ENCODE results near the gene PPM1E.
"Not testable (repeated sequence)": the region's sequence is repeated elsewhere in the genome, so short reads cannot be mapped to it uniquely, and the experiment has no call there.

Gene PPM1E

DNA sequence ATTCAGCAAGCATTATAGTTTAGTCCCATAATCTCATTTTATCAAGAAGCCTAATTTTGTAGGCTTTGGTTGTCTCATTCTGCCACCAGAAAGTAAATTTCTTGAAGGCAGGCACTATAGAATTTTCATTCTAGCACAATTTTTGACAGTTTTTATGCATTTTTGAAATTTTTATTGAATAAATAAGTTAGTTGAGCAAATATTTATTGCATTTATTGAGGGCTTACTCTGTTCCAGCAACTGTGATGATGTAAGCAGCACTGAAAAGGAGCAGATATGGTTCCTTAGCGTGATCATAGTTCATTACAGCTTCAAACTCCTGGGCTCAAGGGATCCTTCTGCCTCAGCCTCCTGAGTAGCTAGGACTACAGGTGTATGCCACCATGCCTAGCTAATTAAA is 34.2 kb downstream of the PPM1E start:
- H3K4me3 Mint-ChIP-seq: no peak overlapping the region

DNA sequence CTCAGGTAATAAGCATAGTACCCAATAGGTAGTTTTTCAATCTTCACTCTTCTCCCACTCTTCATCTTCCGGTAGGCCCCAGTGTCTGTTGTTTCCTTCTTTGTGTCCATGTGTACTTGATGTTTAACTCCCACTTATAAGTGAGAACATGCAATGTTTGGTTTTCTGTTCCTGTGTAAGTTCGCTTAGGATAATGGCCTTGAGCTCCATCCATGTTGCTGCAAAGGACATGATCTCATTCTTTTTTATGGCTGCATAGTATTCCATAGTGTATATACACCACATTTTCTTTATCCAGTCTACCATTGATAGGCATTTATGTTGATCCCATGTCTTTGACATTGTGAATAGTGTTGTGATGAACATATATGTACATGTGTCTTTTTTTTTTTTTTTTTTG is 38.9 kb downstream of the PPM1E start:
- DNase-seq; H3K27ac Mint-ChIP-seq; H3K27me3 Mint-ChIP-seq; H3K4me1 Mint-ChIP-seq (ENCODE audit: low read depth in 2 of 2); H3K9me3 Mint-ChIP-seq; ATAC-seq (replicated peaks); H3K4me3 Mint-ChIP-seq; H3K36me3 Mint-ChIP-seq (ENCODE audit: insufficient read depth): not testable (repeated sequence)

More for the DNA sequence above, 34.2 kb downstream of the PPM1E start:
- ATAC-seq (replicated peaks) (no peak), DNase-seq (no peak)
- H3K27me3 Mint-ChIP-seq: peaks cover 5 to 7% of the 10 kb centered on the region in 2 donors
- H3K9me3 Mint-ChIP-seq: peaks cover 0 to 2% of the 10 kb centered on the region in 2 donors
- H3K36me3 Mint-ChIP-seq (ENCODE audit: insufficient read depth): peaks cover 3% of the 10 kb centered on the region
- H3K27ac Mint-ChIP-seq: no peak overlapping the region
- no peaks in the 10 kb centered on the region for H3K4me1 Mint-ChIP-seq (ENCODE audit: low read depth in 2 of 2)

DNA sequence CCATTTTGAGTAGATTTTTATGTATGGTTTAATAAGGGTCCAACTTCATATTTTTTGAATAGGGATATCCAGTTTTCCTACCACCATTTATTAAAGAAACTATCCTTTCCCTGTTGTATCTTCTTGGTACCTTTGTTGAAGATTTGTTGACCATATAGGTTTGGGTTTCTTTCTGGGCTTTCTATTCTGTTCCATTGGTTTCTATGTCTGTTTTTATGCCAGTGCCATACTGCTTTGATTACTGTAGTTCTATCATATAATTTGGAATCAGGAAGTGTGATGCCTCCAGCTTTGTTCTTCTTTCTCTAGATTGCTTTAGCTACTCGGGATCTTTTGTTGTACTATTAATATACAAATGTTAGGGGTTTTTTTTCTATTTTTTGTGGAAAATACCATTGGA is 46.5 kb downstream of the PPM1E start:
- Mint-ChIP-seq H3K4me3 (no peak overlapping the region), H3K36me3 (ENCODE audit: insufficient read depth) (no peaks in the 10 kb centered on the region), H3K9me3 (no peaks in the 10 kb centered on the region), H3K27me3 (peaks cover 50 to 53% of the 10 kb centered on the region in 2 donors), H3K27ac (no peak overlapping the region), H3K4me1 (ENCODE audit: low read depth in 2 of 2) (no peaks in the 10 kb centered on the region)
- DNase-seq (no peak), ATAC-seq (replicated peaks) (no peak)

DNA sequence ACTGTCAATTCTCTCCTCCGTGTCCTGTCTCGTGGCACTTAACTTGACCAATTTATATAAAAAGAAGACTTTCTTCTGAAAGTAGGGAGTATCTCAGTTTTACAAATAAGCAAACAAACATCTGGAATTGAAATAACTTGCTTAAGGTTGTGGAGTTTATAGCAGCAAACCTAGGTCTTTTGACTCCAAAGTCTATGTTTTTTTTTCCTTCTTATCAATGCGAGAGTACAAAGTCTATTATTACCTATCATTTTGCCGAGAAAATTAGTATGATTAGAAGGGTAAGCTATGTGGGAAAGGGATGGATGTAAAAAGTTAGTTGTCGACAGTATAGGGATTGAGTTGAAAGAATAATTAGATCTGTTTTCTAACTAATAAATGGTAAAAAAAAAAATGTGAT is 50.4 kb downstream of the PPM1E start:
- Mint-ChIP-seq H3K4me3 (no peak overlapping the region), H3K4me1 (ENCODE audit: low read depth in 2 of 2) (no peaks in the 10 kb centered on the region), H3K27me3 (peaks cover 54 to 80% of the 10 kb centered on the region in 2 donors), H3K9me3 (no peaks in the 10 kb centered on the region), H3K36me3 (ENCODE audit: insufficient read depth) (no peaks in the 10 kb centered on the region), H3K27ac (no peak overlapping the region)
- ATAC-seq (replicated peaks): no peak
- DNase-seq: no peak

DNA sequence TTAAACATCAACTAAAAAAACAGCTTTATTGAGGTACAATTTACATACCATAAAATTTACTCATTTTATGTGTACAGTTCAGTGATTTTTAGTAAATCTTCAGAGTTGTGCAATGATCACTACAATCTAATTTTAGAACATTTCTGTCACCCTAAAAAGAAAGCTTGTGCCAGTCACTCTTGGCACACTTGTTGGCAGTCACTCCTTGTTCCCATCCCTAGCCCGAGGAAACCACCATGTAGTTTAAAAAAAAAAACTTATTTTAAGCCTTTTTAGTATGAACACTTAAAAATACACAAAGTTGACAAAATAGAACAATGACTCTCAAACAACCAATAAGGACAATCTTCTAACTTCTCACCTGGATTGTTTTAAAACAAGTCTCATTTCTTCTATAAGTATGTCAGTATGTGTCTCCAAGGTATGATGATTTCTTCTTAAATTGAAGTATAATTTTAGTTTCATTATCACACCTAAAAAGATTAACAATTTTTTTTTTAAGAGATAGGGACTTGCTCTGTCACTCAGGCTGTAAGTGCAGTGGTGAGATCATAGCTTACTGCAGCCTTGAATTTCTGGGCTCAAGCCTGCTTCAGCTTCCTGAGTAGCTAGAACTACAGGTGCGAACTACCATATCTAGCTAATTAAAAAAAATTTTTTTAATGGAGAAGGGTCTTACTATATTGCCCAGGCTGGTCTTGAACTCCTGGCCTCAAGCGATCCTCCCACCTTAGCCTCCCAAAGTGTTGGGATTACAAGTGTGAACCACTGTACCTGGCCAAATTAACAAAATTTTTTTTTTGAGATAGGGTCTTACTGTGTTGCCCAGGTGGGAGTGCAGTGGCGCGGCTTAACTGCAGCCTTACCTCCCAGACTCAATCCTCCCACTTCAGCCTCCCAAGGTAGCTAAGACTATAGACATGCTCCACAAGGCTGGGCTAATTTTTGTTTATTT is 53.2 kb downstream of the PPM1E start:
- H3K27me3 Mint-ChIP-seq: peaks cover 39 to 70% of the 10 kb centered on the region in 2 donors
- no peak overlapping the region for H3K4me3 Mint-ChIP-seq
- DNase-seq (no peak), ATAC-seq (replicated peaks) (no peak)
- H3K27ac Mint-ChIP-seq: no peak overlapping the region
- no peaks in the 10 kb centered on the region for H3K9me3 Mint-ChIP-seq
- H3K4me1 Mint-ChIP-seq (ENCODE audit: low read depth in 2 of 2): no peaks in the 10 kb centered on the region
- no peaks in the 10 kb centered on the region for H3K36me3 Mint-ChIP-seq (ENCODE audit: insufficient read depth)

DNA sequence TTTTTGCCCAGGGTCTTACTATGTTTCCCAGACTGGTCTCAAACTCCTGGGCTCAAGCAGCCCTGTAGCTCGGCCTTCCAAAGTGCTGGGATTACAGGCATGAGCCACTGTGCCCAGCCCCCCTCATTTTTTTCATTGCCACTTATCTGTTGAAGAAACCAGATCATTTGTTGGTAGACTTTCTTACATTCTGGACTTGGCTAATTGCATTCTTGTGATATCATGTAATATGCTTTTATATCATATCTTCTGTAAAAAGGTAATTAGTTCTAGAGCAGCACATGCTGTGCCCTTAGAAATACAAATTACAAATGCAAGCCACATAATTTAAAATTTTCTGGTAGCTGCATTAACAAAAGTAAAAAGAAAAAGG is 53.9 kb downstream of the PPM1E start:
- Mint-ChIP-seq H3K4me1 (ENCODE audit: low read depth in 2 of 2) (no peaks in the 10 kb centered on the region), H3K4me3 (no peak overlapping the region), H3K27me3 (peaks cover 39 to 68% of the 10 kb centered on the region in 2 donors), H3K27ac (no peak overlapping the region), H3K9me3 (no peaks in the 10 kb centered on the region), H3K36me3 (ENCODE audit: insufficient read depth) (no peaks in the 10 kb centered on the region)
- DNase-seq (no peak), ATAC-seq (replicated peaks) (no peak)

DNA sequence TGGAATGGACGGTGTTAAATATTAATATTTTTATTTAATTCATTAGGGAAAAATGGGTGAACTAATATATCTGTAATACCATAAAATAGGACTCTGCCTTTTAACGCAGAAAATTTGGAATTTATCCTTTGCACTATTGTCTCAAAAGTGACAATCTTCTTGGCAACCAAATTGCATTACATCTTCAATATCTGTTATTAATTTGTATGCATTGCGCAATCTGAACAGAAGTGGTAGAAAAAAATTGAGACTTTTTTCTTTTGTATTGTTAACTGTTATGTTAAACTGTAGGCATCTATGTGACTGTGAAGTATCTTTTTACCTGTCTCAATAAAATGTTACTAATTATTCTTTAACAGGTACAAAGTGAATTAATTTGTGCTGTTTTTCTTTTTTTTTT is 55.6 kb downstream of the PPM1E start:
- ATAC-seq (replicated peaks) (no peak), DNase-seq (no peak)
- H3K27me3 Mint-ChIP-seq: peaks cover 22 to 50% of the 10 kb centered on the region in 2 donors
- H3K4me3 Mint-ChIP-seq: no peak overlapping the region
- H3K27ac Mint-ChIP-seq: no peak overlapping the region
- H3K36me3 Mint-ChIP-seq (ENCODE audit: insufficient read depth): no peaks in the 10 kb centered on the region
- no peaks in the 10 kb centered on the region for H3K4me1 Mint-ChIP-seq (ENCODE audit: low read depth in 2 of 2)
- no peaks in the 10 kb centered on the region for H3K9me3 Mint-ChIP-seq

DNA sequence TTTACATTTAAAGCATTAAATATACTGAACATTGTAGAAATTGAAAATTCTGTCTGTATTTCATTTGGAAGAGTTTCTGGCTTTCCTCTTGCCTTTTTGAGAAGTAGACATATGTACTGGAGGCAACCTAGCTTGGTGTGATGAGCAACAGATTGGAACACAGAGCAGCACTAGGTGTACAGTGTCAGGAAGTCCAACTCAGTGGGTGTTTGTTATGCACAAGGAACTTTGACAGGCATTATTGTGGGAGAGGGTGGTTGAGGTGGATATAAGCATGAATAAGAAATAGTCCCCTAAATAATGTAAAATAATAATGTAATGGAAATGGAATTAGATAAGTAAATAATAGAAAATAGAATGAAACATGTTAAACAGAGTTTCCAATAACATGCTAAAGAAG is 58.1 kb downstream of the PPM1E start:
- ATAC-seq (replicated peaks): no peak
- no peak overlapping the region for H3K27ac Mint-ChIP-seq

DNA sequence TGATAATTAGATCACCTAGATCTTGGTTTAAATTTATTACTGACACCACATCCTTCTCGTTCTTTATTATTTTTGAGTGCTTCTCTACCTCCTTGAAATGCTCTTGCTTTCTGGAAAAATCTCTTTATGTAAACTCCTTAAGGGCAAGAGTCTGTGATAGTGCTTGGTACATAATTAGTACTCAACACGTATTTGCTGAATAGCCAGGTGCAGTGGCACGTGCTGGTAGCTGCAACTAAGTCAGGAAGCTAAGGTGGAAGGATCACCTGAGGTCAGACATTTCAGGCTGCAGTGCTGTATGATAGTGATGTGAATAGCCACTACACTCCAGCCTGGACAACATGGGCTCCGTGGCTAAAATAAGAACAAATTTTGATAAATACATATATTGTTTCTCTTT is 63.0 kb downstream of the PPM1E start:
- no peak overlapping the region for H3K27ac Mint-ChIP-seq
- no peak for ATAC-seq (replicated peaks)
- H3K27me3 Mint-ChIP-seq: peaks cover 25 to 26% of the 10 kb centered on the region in 2 donors

More for the DNA sequence above, 58.1 kb downstream of the PPM1E start:
- Mint-ChIP-seq H3K36me3 (ENCODE audit: insufficient read depth) (no peaks in the 10 kb centered on the region), H3K9me3 (no peaks in the 10 kb centered on the region), H3K27me3 (peaks cover 7 to 27% of the 10 kb centered on the region in 2 donors), H3K4me1 (ENCODE audit: low read depth in 2 of 2) (no peaks in the 10 kb centered on the region), H3K4me3 (no peak overlapping the region)
- DNase-seq: no peak

DNA sequence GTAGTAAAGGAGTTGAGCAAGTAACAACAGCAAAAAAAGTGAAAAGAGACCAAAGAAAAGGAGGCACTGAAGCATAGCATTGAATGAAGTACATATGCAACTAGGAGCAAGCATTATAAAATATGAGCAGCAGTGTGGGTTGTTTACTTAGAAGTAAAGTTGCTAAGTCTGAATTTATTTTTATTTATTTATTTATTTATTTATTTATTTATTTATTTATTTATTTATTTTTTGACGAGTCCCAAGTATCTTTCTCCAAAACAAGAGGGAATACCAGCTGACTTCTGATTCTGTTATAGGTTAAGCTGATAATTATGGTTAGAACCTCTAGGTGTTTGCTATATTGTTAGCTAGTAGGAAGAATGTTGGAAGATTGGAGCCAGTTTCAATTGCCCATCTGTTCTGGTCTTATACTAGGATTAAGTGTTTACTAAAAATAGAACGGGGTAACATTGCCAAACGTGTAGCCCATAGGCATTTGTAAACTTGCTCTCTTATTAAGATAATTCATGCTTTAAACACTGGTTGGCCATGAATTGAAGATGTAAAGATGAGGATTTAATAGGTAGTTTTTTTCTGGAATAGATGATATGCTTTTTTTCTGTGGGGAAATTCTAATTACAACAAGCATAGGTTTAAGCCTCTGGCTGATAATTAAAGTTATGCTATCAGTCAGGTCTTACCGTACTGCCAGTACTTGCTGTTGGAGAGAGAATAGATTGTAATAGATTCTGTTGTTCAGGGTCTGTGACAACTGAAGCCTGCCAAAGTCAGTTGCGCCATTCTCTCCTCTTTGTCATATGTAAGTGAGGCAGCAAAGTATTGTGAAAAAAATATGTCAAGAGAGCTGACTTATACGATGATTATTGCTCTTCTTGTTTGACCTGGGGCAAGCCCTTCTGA is 66.7 kb downstream of the PPM1E start:
- Mint-ChIP-seq H3K4me3 (no peak overlapping the region), H3K27ac (no peak overlapping the region), H3K9me3 (no peaks in the 10 kb centered on the region), H3K36me3 (ENCODE audit: insufficient read depth) (no peaks in the 10 kb centered on the region), H3K27me3 (peaks cover 25 to 31% of the 10 kb centered on the region in 2 donors), H3K4me1 (ENCODE audit: low read depth in 2 of 2) (no peaks in the 10 kb centered on the region)
- DNase-seq: no peak
- ATAC-seq (replicated peaks): no peak

More for the DNA sequence above, 63.0 kb downstream of the PPM1E start:
- DNase-seq: no peak
- H3K36me3 Mint-ChIP-seq (ENCODE audit: insufficient read depth): no peaks in the 10 kb centered on the region
- H3K4me3 Mint-ChIP-seq: no peak overlapping the region
- H3K9me3 Mint-ChIP-seq: no peaks in the 10 kb centered on the region
- H3K4me1 Mint-ChIP-seq (ENCODE audit: low read depth in 2 of 2): no peaks in the 10 kb centered on the region

DNA sequence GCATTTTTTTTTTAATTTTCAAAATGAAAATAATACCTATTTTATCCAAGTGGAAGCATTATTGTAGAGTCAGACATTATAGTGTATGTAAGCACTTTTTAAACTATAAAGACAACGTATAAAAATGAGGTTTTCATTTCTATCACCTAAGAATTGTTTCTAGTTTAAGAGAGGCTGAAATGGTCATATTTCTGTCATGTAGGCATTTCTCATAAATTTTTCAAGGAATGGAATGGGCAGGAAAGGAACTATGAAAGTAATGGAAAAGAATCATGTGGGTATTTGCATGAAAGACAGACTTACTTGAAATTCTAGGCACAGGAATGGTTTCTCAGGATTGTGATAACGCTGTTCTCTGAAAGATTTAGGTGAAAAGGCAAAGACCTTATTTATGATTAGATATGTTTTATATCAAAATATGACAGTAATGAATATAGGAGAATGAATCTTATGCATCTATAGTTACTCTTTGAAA is 67.4 kb downstream of the PPM1E start:
- Mint-ChIP-seq H3K36me3 (ENCODE audit: insufficient read depth) (no peaks in the 10 kb centered on the region), H3K27ac (no peak overlapping the region), H3K27me3 (peaks cover 25 to 31% of the 10 kb centered on the region in 2 donors), H3K9me3 (no peaks in the 10 kb centered on the region), H3K4me1 (ENCODE audit: low read depth in 2 of 2) (no peaks in the 10 kb centered on the region), H3K4me3 (no peak overlapping the region)
- no peak for DNase-seq
- no peak for ATAC-seq (replicated peaks)

DNA sequence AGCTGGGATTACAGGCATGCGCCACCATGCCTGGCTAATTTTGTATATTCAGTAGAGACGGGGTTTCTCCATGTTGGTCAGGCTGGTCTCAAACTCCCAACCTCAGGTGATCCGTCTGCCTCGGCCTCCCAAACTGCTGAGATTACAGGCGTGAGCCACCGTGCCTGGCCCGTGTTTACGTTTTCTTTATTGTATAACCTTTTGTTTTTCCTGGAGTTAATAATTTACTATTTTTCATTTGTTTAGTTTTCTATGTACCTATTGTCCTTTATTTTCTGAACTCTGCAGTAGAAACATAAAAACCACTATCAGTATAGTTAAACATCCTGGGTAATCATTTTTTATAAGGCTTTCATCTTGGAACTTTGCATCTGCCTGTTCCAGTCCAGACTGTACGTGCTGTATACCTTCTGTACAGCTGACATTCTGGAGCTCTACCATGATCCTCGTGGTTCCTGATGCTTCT is 73.6 kb downstream of the PPM1E start:
- Mint-ChIP-seq H3K9me3 (no peaks in the 10 kb centered on the region), H3K36me3 (ENCODE audit: insufficient read depth) (no peaks in the 10 kb centered on the region), H3K4me3 (no peak overlapping the region), H3K4me1 (ENCODE audit: low read depth in 2 of 2) (no peaks in the 10 kb centered on the region), H3K27ac (no peak overlapping the region), H3K27me3 (peaks cover 26 to 32% of the 10 kb centered on the region in 2 donors)
- ATAC-seq (replicated peaks) (no peak), DNase-seq (no peak)

DNA sequence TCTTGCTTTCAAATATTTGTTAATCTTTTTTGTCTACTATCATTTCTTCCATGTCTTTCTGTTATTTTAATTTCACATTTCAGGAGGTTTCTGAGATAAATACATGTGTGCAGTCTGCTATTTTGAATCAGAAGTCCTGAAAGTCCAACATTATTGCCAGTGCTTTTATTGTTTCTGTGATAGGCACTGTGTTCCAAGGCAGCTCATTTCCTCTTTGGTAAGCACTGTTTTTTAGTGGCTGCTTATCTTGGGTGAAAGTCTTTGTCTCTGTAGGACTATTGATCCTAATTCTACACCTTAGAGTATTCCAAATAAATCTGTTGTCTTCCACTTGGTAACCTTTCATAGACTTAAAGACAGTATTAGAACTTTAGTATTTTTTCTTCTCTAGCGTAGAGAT is 76.1 kb downstream of the PPM1E start:
- Mint-ChIP-seq H3K36me3 (ENCODE audit: insufficient read depth) (no peaks in the 10 kb centered on the region), H3K27ac (no peak overlapping the region), H3K9me3 (no peaks in the 10 kb centered on the region), H3K4me1 (ENCODE audit: low read depth in 2 of 2) (no peaks in the 10 kb centered on the region), H3K27me3 (peaks cover 34 to 36% of the 10 kb centered on the region in 2 donors), H3K4me3 (no peak overlapping the region)
- no peak for ATAC-seq (replicated peaks)
- DNase-seq: no peak

Data from effector memory CD8-positive, alpha-beta T cell (primary cell).